ENCODE data around the gene FSTL5. TPM values are rescaled to one million over a fixed set of nuclear protein-coding genes. Genes with fewer than 3 reads are reported as not detected.

Gene FSTL5
- total and polyA plus RNA-seq, 2 experiments from 2014 or later = 0.06 to 0.49 TPM

GRCh38 chr4:162164906-162165510 lies 1.2 kb upstream of the FSTL5 start (continued):
- TF ChIP-seq ZNF462 (CRISPR knock-in tag; IDR thresholded peaks at IDR 0.05) = no peak

- no peak for ATAC-seq
- Histone ChIP-seq H3K36me3 (ENCODE audit: insufficient read depth) (no peaks in the 10 kb centered on the region), H2AFZ (no peak overlapping the region), H3F3A (replicated peaks; ENCODE audit: low read depth) (no peaks in the 10 kb centered on the region), H3K79me2 (replicated peaks; ENCODE audit: insufficient read depth) (no peaks in the 10 kb centered on the region), H3K9me2 (ENCODE audit: insufficient read depth) (no peaks in the 10 kb centered on the region), H3K4me3 (no peak overlapping the region), H3K4me1 (ENCODE audit: insufficient read depth) (peaks cover 10% of the 10 kb centered on the region), H3K27me3 (ENCODE audit: insufficient read depth) (no peaks in the 10 kb centered on the region), H3K27ac (ENCODE audit: low read depth) (no peak overlapping the region), H4K20me1 (replicated peaks; ENCODE audit: insufficient read depth) (no peaks in the 10 kb centered on the region), H3K4me2 (peak overlapping the region; percentile 1; the same call in 1 of the 2 replicates)
- Mint-ChIP-seq H3K36me3 (ENCODE audit: low read depth) (no peaks in the 10 kb centered on the region), H3K9me3 (no peaks in the 10 kb centered on the region), H3K4me3 (no peak overlapping the region), H3K4me1 (peaks cover 16% of the 10 kb centered on the region), H3K27ac (no peak overlapping the region), H3K27me3 (ENCODE audit: insufficient read depth, low read depth, poor library complexity) (no peaks in the 10 kb centered on the region)
- peak; percentile 31 for DNase-seq (ENCODE audit: low spot score)
- no peak for TF ChIP-seq EZH2 (IDR thresholded peaks at IDR 0.05; ENCODE audit: low read depth, unreplicated experiment)
- TF ChIP-seq ZNF331 (CRISPR knock-in tag; IDR thresholded peaks at IDR 0.05; ENCODE audit: low read depth) = no peak
- no peak for TF ChIP-seq ZNF114 (CRISPR knock-in tag; IDR thresholded peaks at IDR 0.05)
- TF ChIP-seq REST (IDR thresholded peaks at IDR 0.05; ENCODE audit: unreplicated experiment) = no peak
- no peak for TF ChIP-seq CTCF (conservative IDR thresholded peaks at IDR 0.05; ENCODE audit: low read depth in 2 of 2)
These were observed 1.1 kb downstream of the FSTL5 start for GRCh38 chr4:162162672-162163071.
